GM12872 (cell line): ENCODE measurements around the gene CPPED1.

Source experiments
- CTCF ChIP-seq: IDR thresholded peaks from 3 replicates; pipeline ENCODE4 v1.5.1; 2011; ENCODE audit warnings: low read depth, mild to moderate bottlenecking, low read length, moderate library complexity; ENCODE audit not compliant: insufficient read depth

The CPPED1 gene

GRCh38 chr16:12829096-12829888, 25.6 kb upstream of the CPPED1 start:
- TF ChIP-seq CTCF: no peak

- no peak for TF ChIP-seq CTCF
Observed at GRCh38 chr16:12828206-12828605, 24.5 kb upstream of the CPPED1 start.

- TF ChIP-seq CTCF: no peak
Observed at GRCh38 chr16:12826559-12826958, 22.9 kb upstream of the CPPED1 start.

- peak; percentile 85 for TF ChIP-seq CTCF
Observed at GRCh38 chr16:12819126-12820117, 15.7 kb upstream of the CPPED1 start.

GRCh38 chr16:12818326-12818725, 14.6 kb upstream of the CPPED1 start:
- no peak for TF ChIP-seq CTCF

GRCh38 chr16:12815361-12815760, 11.7 kb upstream of the CPPED1 start:
- TF ChIP-seq CTCF: no peak
